CD4-positive, alpha-beta memory T cell (primary cell): ENCODE results near the gene PRDX1. TPM values are rescaled to one million over a fixed set of nuclear protein-coding genes. Genes with fewer than 3 reads are reported as not detected.

Experiments
- CTCF ChIA-PET: fragments of 350-600 bp; sonication (Branson Sonifier 250); formaldehyde crosslinking; loops from one replicate; lab custom pipeline; 2021; ENCODE audit warnings: inconsistent platforms; ENCODE audit not compliant: partially characterized antibody; lab: Charles Lee
- POLR2A ChIA-PET: fragments of 350-600 bp; sonication (Branson Sonifier 250); formaldehyde crosslinking; loops from one replicate; lab custom pipeline; 2021; ENCODE audit not compliant: partially characterized antibody; lab: Charles Lee
- DNase-seq, 5 donors: peaks; one replicate each; pipeline versions ENCODE4 v3.0.0 to v3.0.0-alpha.2; 2020 to 2022; ENCODE audit warnings: mixed read lengths in 1 of 5
- H3K27ac ChIP-seq: one replicate; pipeline ENCODE4 v1.7.0; 2013; ENCODE audit warnings: low read depth, low read length
- H3K27me3 ChIP-seq: 2 replicates; pipeline ENCODE4 v1.7.0; 2013; ENCODE audit warnings: mild to moderate bottlenecking, low read length, moderate library complexity; ENCODE audit not compliant: insufficient read depth
- H3K36me3 ChIP-seq: 2 replicates; pipeline ENCODE4 v1.7.0; 2013; ENCODE audit warnings: mild to moderate bottlenecking, low read length, moderate library complexity; ENCODE audit not compliant: insufficient read depth
- H3K4me1 ChIP-seq: 2 replicates; pipeline ENCODE4 v1.7.0; 2013; ENCODE audit warnings: mild to moderate bottlenecking, low read length, moderate library complexity; ENCODE audit not compliant: insufficient read depth
- H3K4me3 ChIP-seq, 2 donors: one replicate each; pipeline ENCODE4 v1.7.0; 2013; ENCODE audit warnings: low read length in 2 of 2, mild to moderate bottlenecking in 1 of 2
- H3K9me3 ChIP-seq, 2 donors: one replicate each; pipeline ENCODE4 v1.7.0; 2013; ENCODE audit warnings: low read length in 2 of 2, control low read depth in 1 of 2; ENCODE audit not compliant: control insufficient read depth in 1 of 2
- H3K27ac Mint-ChIP-seq, 7 donors: one replicate each; pipeline ENCODE4 v1.8.0; 2020 to 2021; ENCODE audit warnings: mixed read lengths in 7 of 7, mild to moderate bottlenecking in 6 of 7, inconsistent platforms in 3 of 7, moderate library complexity in 3 of 7
- H3K27me3 Mint-ChIP-seq, 2 donors: one replicate each; pipeline ENCODE4 v1.8.0; 2020 to 2021; ENCODE audit warnings: mixed read lengths in 2 of 2
- H3K36me3 Mint-ChIP-seq, 2 donors: one replicate each; pipeline ENCODE4 v1.8.0; 2020 to 2021; ENCODE audit warnings: mixed read lengths in 2 of 2, inconsistent platforms in 1 of 2, mild to moderate bottlenecking in 1 of 2
- H3K4me1 Mint-ChIP-seq, 4 donors: one replicate each; pipeline ENCODE4 v1.8.0; 2020 to 2021; ENCODE audit warnings: mixed read lengths in 4 of 4, mild to moderate bottlenecking in 1 of 4
- H3K4me3 Mint-ChIP-seq, 8 donors: one replicate each; pipeline ENCODE4 v1.8.0; 2020 to 2021; ENCODE audit warnings: mixed read lengths in 8 of 8, mild to moderate bottlenecking in 7 of 8, moderate library complexity in 6 of 8, inconsistent platforms in 3 of 8
- H3K9me3 Mint-ChIP-seq, 8 donors: one replicate each; pipeline ENCODE4 v1.8.0; 2020 to 2021; ENCODE audit warnings: mixed read lengths in 8 of 8, mild to moderate bottlenecking in 5 of 8, inconsistent platforms in 3 of 8, moderate library complexity in 1 of 8
- intact Hi-C: fragments of 100-400 bp; cut with micrococcal nuclease; formaldehyde crosslinking; loops from one replicate; pipeline ENCODE4 v1.15.1; 2023
- polyA plus RNA-seq, 2 donors: library from polyadenylated mRNA; unstranded; fragments of 300-500 nt; fragmentation: Illumina TruSeq; gene quantifications; one replicate each; pipeline ENCODE4 v1.2.3, GENCODE V29; 2021
- total RNA-seq, 2 experiments: library from RNA; stranded (reverse); gene quantifications; one replicate each; pipeline ENCODE4 v1.2.3, GENCODE V29; 2021

The PRDX1 gene
- total and polyA plus RNA-seq, 4 experiments from 2014 or later = 130 to 288 (median 197) TPM

- Histone ChIP-seq H3K27ac (no peak overlapping the region), H3K27me3 (no peaks in the 10 kb centered on the region), H3K36me3 (peaks cover 26% of the 10 kb centered on the region), H3K4me3 (no peak overlapping the region), H3K9me3 (no peaks in the 10 kb centered on the region), H3K4me1 (no peaks in the 10 kb centered on the region)
- Mint-ChIP-seq H3K27ac (peak overlapping the region in 2 of 7 donors; percentile 29 to 83), H3K36me3 (peaks cover 11 to 52% of the 10 kb centered on the region in 2 donors), H3K4me3 (no peak overlapping the region), H3K27me3 (no peaks in the 10 kb centered on the region), H3K4me1 (peaks cover 0 to 3% (median 0%) of the 10 kb centered on the region in 4 donors), H3K9me3 (no peaks in the 10 kb centered on the region)
- ChIA-PET POLR2A (interaction anchor here (0.8 kb wide), 1 partner anchor 18 kb away, joined by 3 read pairs; the partner anchor contains the start of gene NASP), CTCF (interaction anchor here (0.9 to 8.7 kb wide), 7 partner anchors 16 to 207 kb away, joined by 3 to 184 read pairs (median 4); no protein-coding TSS in a partner anchor)
- intact Hi-C loops = no loop called here
- no peak for DNase-seq
Observed at GRCh38 chr1:45566722-45567121, 45.0 kb upstream of the PRDX1 start.

- H3K9me3 Mint-ChIP-seq = no peaks in the 10 kb centered on the region
- H3K4me1 Mint-ChIP-seq = peaks cover 0 to 4% (median 2%) of the 10 kb centered on the region in 4 donors
- H3K4me1 ChIP-seq = no peaks in the 10 kb centered on the region
- ChIA-PET CTCF (interaction anchor here (0.9 to 1.2 kb wide), 3 partner anchors 51 to 203 kb away, joined by 3 to 7 read pairs (median 3); no protein-coding TSS in a partner anchor), POLR2A (interaction anchor here (1.1 to 2.0 kb wide), 2 partner anchors 42 to 50 kb away, joined by 3 to 10 read pairs; partner anchors contain the start of gene PRDX1)
- peak overlapping the region in 1 of 7 donors; percentile 84 for H3K27ac Mint-ChIP-seq
- no peak overlapping the region for H3K4me3 ChIP-seq
- peaks cover 19% of the 10 kb centered on the region for H3K36me3 ChIP-seq
- no peaks in the 10 kb centered on the region for H3K27me3 ChIP-seq
- no peaks in the 10 kb centered on the region for H3K9me3 ChIP-seq
- H3K27ac ChIP-seq = no peak overlapping the region
- intact Hi-C loops = no loop called here
- H3K27me3 Mint-ChIP-seq = no peaks in the 10 kb centered on the region
- no peak for DNase-seq
- H3K36me3 Mint-ChIP-seq = peaks cover 15 to 53% of the 10 kb centered on the region in 2 donors
- no peak overlapping the region for H3K4me3 Mint-ChIP-seq
Observed at GRCh38 chr1:45563843-45564242, 42.2 kb upstream of the PRDX1 start.

DNA sequence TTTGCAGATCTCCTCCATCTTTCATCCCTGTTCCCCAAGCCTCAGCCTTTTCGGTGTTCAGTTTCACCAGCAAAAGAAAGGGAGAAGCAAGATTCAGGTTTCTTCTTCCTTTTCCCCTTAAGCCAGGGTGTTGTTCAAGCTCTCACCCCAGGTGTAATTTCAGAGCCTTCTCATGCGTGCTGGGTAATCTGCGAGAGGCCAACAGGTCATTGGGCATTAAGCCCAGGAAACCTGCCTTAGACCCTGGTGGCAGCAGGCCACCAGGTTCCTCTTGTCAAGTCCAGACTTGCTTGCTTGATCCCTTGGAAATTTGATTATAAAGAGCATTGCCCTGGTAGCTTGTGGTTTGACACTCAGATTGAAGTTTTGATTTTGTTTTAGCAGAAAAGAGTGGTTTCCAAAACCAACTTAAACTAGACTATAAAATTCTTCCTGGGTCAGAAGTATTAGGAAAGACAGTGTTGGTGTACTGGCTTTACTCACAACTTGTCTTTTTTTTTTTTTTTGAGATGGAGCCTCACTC lies 35.8 kb upstream of the PRDX1 start:
- H3K27ac ChIP-seq = no peak overlapping the region
- H3K27me3 Mint-ChIP-seq = no peaks in the 10 kb centered on the region
- peaks cover 7 to 12% (median 9%) of the 10 kb centered on the region in 4 donors for H3K4me1 Mint-ChIP-seq
- no peaks in the 10 kb centered on the region for H3K27me3 ChIP-seq
- H3K27ac Mint-ChIP-seq = peak overlapping the region in 2 of 7 donors; percentile 1 to 35
- POLR2A ChIA-PET = interaction anchor here (0.5 kb wide), 1 partner anchor 21 kb away, joined by 3 read pairs; no protein-coding TSS in a partner anchor
- H3K9me3 ChIP-seq = no peaks in the 10 kb centered on the region
- no peak overlapping the region for H3K4me3 ChIP-seq
- no peak overlapping the region for H3K4me3 Mint-ChIP-seq
- H3K36me3 ChIP-seq = peaks cover 11% of the 10 kb centered on the region
- CTCF ChIA-PET = interaction anchor here (0.6 to 5.3 kb wide), 5 partner anchors 9 to 88 kb away, joined by 3 to 31 read pairs (median 4); no protein-coding TSS in a partner anchor
- H3K9me3 Mint-ChIP-seq = no peaks in the 10 kb centered on the region
- H3K4me1 ChIP-seq = peaks cover 3% of the 10 kb centered on the region
- peaks cover 6 to 30% of the 10 kb centered on the region in 2 donors for H3K36me3 Mint-ChIP-seq
- no peak for DNase-seq
- intact Hi-C loops = no loop called here

DNA sequence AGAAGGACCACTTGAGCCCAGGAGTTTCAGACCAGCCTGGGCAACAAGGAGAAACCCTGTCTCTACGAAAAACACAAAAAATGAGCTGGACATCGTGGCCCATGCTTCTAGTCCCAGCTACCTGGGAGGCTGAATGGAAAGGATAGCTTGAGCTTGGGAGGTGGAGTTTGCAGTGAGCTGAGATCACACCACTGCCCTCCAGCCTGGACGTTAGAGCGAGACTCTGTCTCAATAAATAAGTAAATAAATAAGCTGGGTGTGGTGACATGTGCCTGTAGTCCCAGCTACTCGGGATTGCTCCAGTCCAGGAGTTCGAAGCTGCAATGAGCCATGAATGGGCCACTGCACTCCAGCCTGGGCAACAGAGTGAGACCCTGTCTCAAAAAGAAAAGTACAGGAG lies 32.5 kb upstream of the PRDX1 start:
- H3K4me3 Mint-ChIP-seq = no peak overlapping the region
- ChIA-PET CTCF (interaction anchor here (0.8 to 1.5 kb wide), 4 partner anchors 15 to 61 kb away, joined by 3 to 5 read pairs (median 4); no protein-coding TSS in a partner anchor), POLR2A (interaction anchor here (1.4 to 2.0 kb wide), 2 partner anchors 9 to 33 kb away, joined by 3 to 12 read pairs; partner anchors contain the start of gene PRDX1)
- H3K27me3 Mint-ChIP-seq = no peaks in the 10 kb centered on the region
- Histone ChIP-seq H3K27me3 (no peaks in the 10 kb centered on the region), H3K4me1 (peaks cover 23% of the 10 kb centered on the region), H3K9me3 (no peaks in the 10 kb centered on the region), H3K36me3 (peaks cover 4% of the 10 kb centered on the region), H3K4me3 (no peak overlapping the region), H3K27ac (no peak overlapping the region)
- intact Hi-C loops = no loop called here
- no peak overlapping the region for H3K27ac Mint-ChIP-seq
- H3K36me3 Mint-ChIP-seq = peaks cover 4 to 20% of the 10 kb centered on the region in 2 donors
- H3K4me1 Mint-ChIP-seq = peaks cover 18 to 32% (median 25%) of the 10 kb centered on the region in 4 donors
- no peaks in the 10 kb centered on the region for H3K9me3 Mint-ChIP-seq
- DNase-seq = no peak

DNA sequence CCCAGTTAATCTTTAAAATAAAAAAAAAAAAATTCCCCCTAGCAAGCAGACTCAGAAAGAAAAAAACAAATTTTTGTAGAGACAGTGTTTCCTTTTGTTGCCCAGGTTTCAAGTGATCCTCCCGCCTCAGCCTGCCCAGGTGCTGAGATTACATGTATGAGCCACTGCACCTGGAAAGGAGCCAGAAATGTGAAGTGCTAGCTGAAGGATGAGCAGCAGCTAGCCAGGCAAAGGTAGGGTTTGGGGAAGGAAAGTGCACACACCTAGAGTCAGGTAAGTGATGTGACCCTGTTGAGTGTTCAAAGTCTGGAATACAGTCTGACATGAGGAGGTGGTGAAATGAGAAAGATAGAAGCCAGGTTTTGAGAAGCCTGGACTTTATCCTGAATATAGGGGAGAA lies 30.6 kb upstream of the PRDX1 start:
- POLR2A ChIA-PET = interaction anchor here (2.7 to 2.9 kb wide), 2 partner anchors 31 kb away, joined by 20 to 75 read pairs; partner anchors contain the start of genes NASP and PRDX1

DNA sequence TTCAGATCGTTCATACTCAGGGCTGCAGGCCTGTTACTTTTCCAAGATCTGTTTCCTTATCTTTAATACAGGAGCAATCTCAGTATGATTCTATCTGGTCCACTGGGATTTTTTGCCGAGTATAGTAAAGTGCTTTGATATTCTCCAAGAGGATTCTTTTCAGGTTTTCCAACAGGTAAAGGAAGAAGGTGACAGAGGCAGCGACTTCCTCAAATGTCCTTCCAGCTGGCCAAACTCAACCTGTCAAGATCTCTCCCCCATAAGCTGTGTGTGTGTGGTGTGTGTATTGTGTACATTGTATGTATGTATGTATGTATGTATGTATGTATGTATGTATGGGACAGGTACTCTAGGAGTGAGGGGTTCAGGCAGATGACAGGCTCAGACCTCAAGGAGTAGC lies 30.0 kb upstream of the PRDX1 start:
- Histone ChIP-seq H3K27me3 (no peaks in the 10 kb centered on the region), H3K9me3 (no peaks in the 10 kb centered on the region), H3K4me1 (peaks cover 23% of the 10 kb centered on the region), H3K27ac (peak overlapping the region; percentile 79), H3K36me3 (peaks cover 4% of the 10 kb centered on the region), H3K4me3 (peak overlapping the region; percentile 82 to 87)
- Mint-ChIP-seq H3K27ac (peak overlapping the region; percentile 92 to 98 (median 97)), H3K36me3 (peaks cover 4 to 13% of the 10 kb centered on the region in 2 donors), H3K9me3 (no peaks in the 10 kb centered on the region), H3K27me3 (no peaks in the 10 kb centered on the region), H3K4me1 (peaks cover 14 to 31% (median 22%) of the 10 kb centered on the region in 4 donors), H3K4me3 (peak overlapping the region; percentile 95 to 98 (median 96))
- intact Hi-C loops = loop anchor here (1.0 to 2.0 kb wide), 2 partner anchors 19 to 29 kb away; no protein-coding TSS in a partner anchor
- ChIA-PET CTCF (interaction anchor here (0.5 to 1.5 kb wide), 10 partner anchors 9 to 838 kb away, joined by 3 to 9 read pairs (median 3); partner anchors contain the start of genes CCDC163 and MMACHC), POLR2A (interaction anchor here (0.8 to 2.9 kb wide), 18 partner anchors 10 to 776 kb away, joined by 3 to 75 read pairs (median 6); partner anchors contain the start of genes CCDC163, HECTD3, IPP and MMACHC)
- DNase-seq = no peak

More for the DNA sequence above, 30.6 kb upstream of the PRDX1 start:
- Mint-ChIP-seq H3K27me3 (no peaks in the 10 kb centered on the region), H3K9me3 (no peaks in the 10 kb centered on the region), H3K27ac (peak overlapping the region in 5 of 7 donors; percentile 2 to 80 (median 62)), H3K36me3 (peaks cover 4 to 14% of the 10 kb centered on the region in 2 donors), H3K4me1 (peaks cover 15 to 31% (median 23%) of the 10 kb centered on the region in 4 donors), H3K4me3 (peak overlapping the region in 4 of 8 donors; percentile 17 to 60 (median 26))
- DNase-seq = no peak
- Histone ChIP-seq H3K27me3 (no peaks in the 10 kb centered on the region), H3K9me3 (no peaks in the 10 kb centered on the region), H3K36me3 (peaks cover 4% of the 10 kb centered on the region), H3K4me1 (peaks cover 23% of the 10 kb centered on the region), H3K4me3 (no peak overlapping the region), H3K27ac (no peak overlapping the region)
- CTCF ChIA-PET = interaction anchor here (1.3 kb wide), 1 partner anchor 53 kb away, joined by 3 read pairs; the partner anchor contains the start of genes CCDC163 and MMACHC
- intact Hi-C loops = no loop called here
